Keratinocyte (primary cell): ENCODE results near the gene CENATAC. TPM values are rescaled to one million over a fixed set of nuclear protein-coding genes. Genes with fewer than 3 reads are reported as not detected.

Source experiments
- DNase-seq: peaks from one replicate; pipeline ENCODE4 v3.0.0-alpha.2; 2011; ENCODE audit warnings: low read depth, missing footprints, low spot score
- FAIRE-seq: peaks from 2 replicates; lab custom pipeline; 2011; peaks lifted over from hg19 to GRCh38; lab: Jason Lieb, UNC
- H2AFZ ChIP-seq: 2 replicates; pipeline ENCODE4 v1.6.0; 2012; ENCODE audit warnings: low read length, control low read depth, inconsistent platforms; ENCODE audit not compliant: control insufficient read depth
- H3K27ac ChIP-seq: 2 replicates; pipeline ENCODE4 v1.5.1; 2011; ENCODE audit warnings: low read length; ENCODE audit not compliant: control insufficient read depth, insufficient read depth
- H3K27me3 ChIP-seq: 3 replicates; pipeline ENCODE4 v1.6.0; 2011; ENCODE audit warnings: low read length; ENCODE audit not compliant: control insufficient read depth, insufficient read depth; ENCODE audit errors: extremely low read depth
- H3K36me3 ChIP-seq, 2 experiments: 2 replicates in 1 of 2; 3 replicates in 1 of 2; pipeline ENCODE4 v1.5.1; 2011; ENCODE audit warnings: low read length in 2 of 2, mild to moderate bottlenecking in 1 of 2; ENCODE audit not compliant: control insufficient read depth in 2 of 2, insufficient read depth in 2 of 2; ENCODE audit errors: extremely low read depth in 1 of 2
- H3K4me1 ChIP-seq: 3 replicates; pipeline ENCODE4 v1.5.1; 2011; ENCODE audit warnings: low read length; ENCODE audit not compliant: control insufficient read depth, insufficient read depth; ENCODE audit errors: extremely low read depth
- H3K4me2 ChIP-seq: 3 replicates; pipeline ENCODE4 v1.6.0; 2011; ENCODE audit warnings: low read depth, low read length; ENCODE audit not compliant: control insufficient read depth, insufficient read depth; ENCODE audit errors: extremely low read depth
- H3K4me3 ChIP-seq, 3 experiments: fragments of 200-600 bp in 1 of 3; sonication (generic) in 1 of 3; 2 replicates in 2 of 3; 3 replicates in 1 of 3; pipeline ENCODE4 v1.5.1; 2011 to 2016; ENCODE audit warnings: low read length in 3 of 3, mild to moderate bottlenecking in 3 of 3, control low read depth in 2 of 3, inconsistent platforms in 1 of 3, low read depth in 1 of 3, mixed read lengths in 1 of 3, mixed run types in 1 of 3, moderate library complexity in 1 of 3; ENCODE audit not compliant: control insufficient read depth in 2 of 3, insufficient read depth in 2 of 3; ENCODE audit errors: extremely low read depth in 1 of 3
- H3K79me2 ChIP-seq: 2 replicates; pipeline ENCODE4 v1.6.0; 2012; ENCODE audit warnings: low read length; ENCODE audit not compliant: control insufficient read depth, insufficient read depth
- H3K9ac ChIP-seq: 3 replicates; pipeline ENCODE4 v1.6.0; 2011; ENCODE audit warnings: low read length; ENCODE audit not compliant: control insufficient read depth, insufficient read depth; ENCODE audit errors: extremely low read depth
- H3K9me1 ChIP-seq: 3 replicates; pipeline ENCODE4 v1.6.0; 2011; ENCODE audit warnings: low read length; ENCODE audit not compliant: control insufficient read depth, insufficient read depth; ENCODE audit errors: extremely low read depth
- H3K9me3 ChIP-seq: 2 replicates; pipeline ENCODE4 v1.5.1; 2012; ENCODE audit warnings: low read depth, low read length; ENCODE audit not compliant: control insufficient read depth
- H4K20me1 ChIP-seq: 3 replicates; pipeline ENCODE4 v1.6.0; 2011; ENCODE audit warnings: low read length; ENCODE audit not compliant: control insufficient read depth, insufficient read depth; ENCODE audit errors: extremely low read depth
- CTCF ChIP-seq, 3 experiments: IDR thresholded peaks in 1 of 3; conservative IDR thresholded peaks in 1 of 3; optimal IDR thresholded peaks in 1 of 3; 2 replicates in 2 of 3; 3 replicates in 1 of 3; pipeline versions ENCODE3 to v1.5.1; 2011; ENCODE audit warnings: low read length in 3 of 3, mild to moderate bottlenecking in 3 of 3, moderate library complexity in 2 of 3, control low read depth in 1 of 3, inconsistent platforms in 1 of 3; ENCODE audit not compliant: insufficient read depth in 2 of 3; ENCODE audit errors: extremely low read depth in 1 of 3
- EZH2 ChIP-seq: IDR thresholded peaks from one replicate; pipeline ENCODE4 v1.6.1; 2012; ENCODE audit warnings: inconsistent platforms, mild to moderate bottlenecking, low read length, moderate library complexity
- dilution Hi-C: fragments of 300-500 bp; cut with MboI; formaldehyde crosslinking; loops from one replicate; pipeline ENCODE4 v1.7.0; 2020; ENCODE audit warnings: low sequenced_read_pairs; ENCODE audit not compliant: extremely low pct_ligation_motif_present
- polyA plus RNA-seq, 5 experiments: library from polyadenylated mRNA; depleted of rRNA in 3 of 5; stranded (reverse) in 3 of 5; stranded (forward) in 1 of 5; unstranded in 1 of 5; fragments of >200 nt; gene quantifications; 1 replicate in 1 of 5; 2 replicates in 3 of 5; 3 replicates in 1 of 5; pipeline versions ENCODE4 v1.2.1 to v1.2.3, GENCODE V29; 2011 to 2012; ENCODE audit warnings: missing spikeins in 2 of 5, low read depth in 1 of 5, low replicate concordance in 1 of 5

CENATAC gene
- polyA plus RNA-seq, 1 donor (not counting 4 experiments of a cell fraction or from before 2014, with no cell fraction given) = 22.6 TPM

DNA sequence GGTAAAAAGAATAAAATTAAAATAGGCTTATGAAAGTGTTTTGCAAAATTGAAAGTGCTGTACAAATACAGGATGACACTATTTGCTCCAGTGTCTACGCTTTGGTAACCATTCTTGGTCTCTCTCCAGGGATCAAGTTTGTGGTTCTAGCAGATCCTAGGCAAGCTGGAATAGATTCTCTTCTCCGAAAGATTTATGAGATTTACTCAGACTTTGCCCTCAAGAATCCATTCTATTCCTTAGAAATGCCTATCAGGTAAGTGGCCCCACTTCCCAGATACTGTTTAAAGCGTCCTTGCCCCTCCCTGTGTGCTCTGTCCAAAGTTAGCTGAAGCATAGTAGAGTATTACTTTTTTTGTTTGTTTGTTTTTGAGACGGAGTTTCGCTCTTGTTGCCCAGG is 23.7 kb downstream of the CENATAC start:
- peaks cover 38% of the 10 kb centered on the region for H3K79me2 ChIP-seq
- H3K9me3 ChIP-seq = no peaks in the 10 kb centered on the region
- H2AFZ ChIP-seq = no peak overlapping the region
- H3K27me3 ChIP-seq = no peaks in the 10 kb centered on the region
- H3K36me3 ChIP-seq = peaks cover 17 to 29% of the 10 kb centered on the region in 2 experiments
- H3K4me2 ChIP-seq = no peak overlapping the region
- H3K4me3 ChIP-seq = no peak overlapping the region
- no peaks in the 10 kb centered on the region for H3K9me1 ChIP-seq
- TF ChIP-seq EZH2 (no peak), CTCF (optimal IDR thresholded peaks at IDR 0.05 in 1 of 3, IDR thresholded peaks at IDR 0.05 in 1 of 3, conservative IDR thresholded peaks at IDR 0.05 in 1 of 3; ENCODE audit: extremely low read depth in 1 of 3, insufficient read depth in 2 of 3, low read length in 3 of 3) (no peak)
- dilution Hi-C loops = no loop called here
- DNase-seq = no peak
- no peak for FAIRE-seq
- no peak overlapping the region for H3K27ac ChIP-seq
- no peak overlapping the region for H3K9ac ChIP-seq
- H3K4me1 ChIP-seq = peaks cover 12% of the 10 kb centered on the region
- no peaks in the 10 kb centered on the region for H4K20me1 ChIP-seq

DNA sequence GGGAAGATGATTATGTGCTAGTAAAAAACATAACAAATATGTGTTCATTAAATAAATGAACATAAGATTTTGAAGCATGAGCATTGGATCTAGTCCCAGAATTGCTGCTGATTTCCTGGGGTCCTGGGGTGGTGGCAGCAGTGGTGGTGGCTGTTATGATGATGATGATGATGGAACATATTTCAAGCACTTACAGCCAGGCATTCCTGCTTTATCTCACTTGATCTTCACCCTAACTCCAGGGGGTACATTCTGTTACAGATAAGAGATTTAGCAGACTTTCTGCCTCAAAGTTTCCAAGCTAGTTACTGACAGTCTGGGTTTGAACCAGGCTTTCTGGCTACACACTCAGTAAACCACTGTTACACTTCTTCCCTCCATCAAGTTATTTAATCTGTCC is 25.8 kb downstream of the CENATAC start:
- H3K79me2 ChIP-seq = peaks cover 21% of the 10 kb centered on the region
- no peak overlapping the region for H3K27ac ChIP-seq
- H3K9me1 ChIP-seq = no peaks in the 10 kb centered on the region
- DNase-seq = no peak
- dilution Hi-C loops = no loop called here
- peaks cover 8% of the 10 kb centered on the region for H3K4me1 ChIP-seq
- H3K36me3 ChIP-seq = peaks cover 27 to 37% of the 10 kb centered on the region in 2 experiments
- no peak overlapping the region for H3K4me3 ChIP-seq
- H4K20me1 ChIP-seq = no peaks in the 10 kb centered on the region
- H3K9ac ChIP-seq = no peak overlapping the region
- no peak overlapping the region for H2AFZ ChIP-seq
- H3K27me3 ChIP-seq = no peaks in the 10 kb centered on the region
- FAIRE-seq = no peak
- no peak overlapping the region for H3K4me2 ChIP-seq
- no peak for TF ChIP-seq CTCF (optimal IDR thresholded peaks at IDR 0.05 in 1 of 3, IDR thresholded peaks at IDR 0.05 in 1 of 3, conservative IDR thresholded peaks at IDR 0.05 in 1 of 3; ENCODE audit: extremely low read depth in 1 of 3, insufficient read depth in 2 of 3, low read length in 3 of 3)
- TF ChIP-seq EZH2 = no peak
- H3K9me3 ChIP-seq = no peaks in the 10 kb centered on the region
